H1 (cell line): ENCODE measurements around the gene MAGT1. TPM values are rescaled to one million over a fixed set of nuclear protein-coding genes. Genes with fewer than 3 reads are reported as not detected.

Experiments used
- CBX5 ChIP-seq: fragments of 300-800, 300-1000 bp; sonication (generic); IDR thresholded peaks from 2 replicates; pipeline ENCODE4 v1.7.1; 2016; ENCODE audit warnings: antibody characterized with exemption, low read length, low read depth
- CBX8 ChIP-seq: fragments of 300-800, 300-1000 bp; sonication (generic); IDR thresholded peaks from 2 replicates; pipeline ENCODE4 v1.7.1; 2016; ENCODE audit warnings: low read depth, low read length, borderline replicate concordance
- EGR1 ChIP-seq: IDR thresholded peaks from 2 replicates; pipeline ENCODE4 v1.6.1; 2011; ENCODE audit warnings: low read depth, low read length, borderline replicate concordance
- GABPA ChIP-seq: IDR thresholded peaks from 2 replicates; pipeline ENCODE4 v1.6.1; 2011; ENCODE audit warnings: mild to moderate bottlenecking, low read length, moderate library complexity, borderline replicate concordance; ENCODE audit not compliant: insufficient read depth
- RAD21 ChIP-seq, 2 experiments: IDR thresholded peaks in 1 of 2; conservative IDR thresholded peaks in 1 of 2; 2 replicates each; pipeline ENCODE4 v1.6.1; 2011; ENCODE audit warnings: low read depth in 2 of 2, low read length in 2 of 2, improper control_type of control experiment in 1 of 2, inconsistent platforms in 1 of 2, mild to moderate bottlenecking in 1 of 2, moderate library complexity in 1 of 2
- RNF2 ChIP-seq: fragments of 200-900, 300-1000 bp; sonication (generic); IDR thresholded peaks from 2 replicates; pipeline ENCODE4 v1.7.1; 2016; ENCODE audit warnings: borderline replicate concordance, low read depth, mild to moderate bottlenecking, antibody characterized with exemption, low read length; ENCODE audit not compliant: poor library complexity, severe bottlenecking; ENCODE audit errors: missing control alignments
- YY1 ChIP-seq: IDR thresholded peaks from 2 replicates; pipeline ENCODE4 v1.6.1; 2011; ENCODE audit warnings: low read depth, mild to moderate bottlenecking, low read length
- ZNF274 ChIP-seq: IDR thresholded peaks from 2 replicates; pipeline ENCODE4 v1.7.0; 2012; ENCODE audit warnings: low read length, borderline replicate concordance; ENCODE audit errors: extremely low read depth
- polyA plus RNA-seq, 7 experiments: library from polyadenylated mRNA; depleted of rRNA in 3 of 7; stranded (reverse) in 5 of 7; unstranded in 2 of 7; fragments of >200 nt in 5 of 7; fragments of 200-250 nt in 2 of 7; gene quantifications; 1 replicate in 5 of 7; 2 replicates in 1 of 7; 4 replicates in 1 of 7; pipeline versions ENCODE4 v1.2.1 to v1.2.3, GENCODE V29; 2011 to 2013; ENCODE audit warnings: missing spikeins in 2 of 7, mixed read lengths in 2 of 7
- total RNA-seq: library from RNA; stranded (reverse); fragmentation: NEBNext Ultra II Directional; extraction: Animal tissue kit (Norgen Biotek cat#: 25700); gene quantifications from 2 replicates; pipeline ENCODE4 v1.2.1, GENCODE V29; 2021
- TF ChIP-seq, protein P1 (sequence below): fragments of 300-600 bp; sonication (generic); IDR thresholded peaks from 2 replicates; pipeline ENCODE4 v1.7.1; 2012; ENCODE audit warnings: low read length, moderate library complexity, mild to moderate bottlenecking, inconsistent platforms; ENCODE audit not compliant: insufficient replicate concordance
- TF ChIP-seq, protein P2 (sequence below): IDR thresholded peaks from 2 replicates; pipeline ENCODE4 v1.6.1; 2012; ENCODE audit warnings: inconsistent platforms

The MAGT1 gene
- total and polyA plus RNA-seq, 2 of the 8 experiments (the other 6 are each of a cell fraction or from before 2014, with no cell fraction given) = 14.4 to 47.6 TPM

- TF ChIP-seq, protein P1, sequence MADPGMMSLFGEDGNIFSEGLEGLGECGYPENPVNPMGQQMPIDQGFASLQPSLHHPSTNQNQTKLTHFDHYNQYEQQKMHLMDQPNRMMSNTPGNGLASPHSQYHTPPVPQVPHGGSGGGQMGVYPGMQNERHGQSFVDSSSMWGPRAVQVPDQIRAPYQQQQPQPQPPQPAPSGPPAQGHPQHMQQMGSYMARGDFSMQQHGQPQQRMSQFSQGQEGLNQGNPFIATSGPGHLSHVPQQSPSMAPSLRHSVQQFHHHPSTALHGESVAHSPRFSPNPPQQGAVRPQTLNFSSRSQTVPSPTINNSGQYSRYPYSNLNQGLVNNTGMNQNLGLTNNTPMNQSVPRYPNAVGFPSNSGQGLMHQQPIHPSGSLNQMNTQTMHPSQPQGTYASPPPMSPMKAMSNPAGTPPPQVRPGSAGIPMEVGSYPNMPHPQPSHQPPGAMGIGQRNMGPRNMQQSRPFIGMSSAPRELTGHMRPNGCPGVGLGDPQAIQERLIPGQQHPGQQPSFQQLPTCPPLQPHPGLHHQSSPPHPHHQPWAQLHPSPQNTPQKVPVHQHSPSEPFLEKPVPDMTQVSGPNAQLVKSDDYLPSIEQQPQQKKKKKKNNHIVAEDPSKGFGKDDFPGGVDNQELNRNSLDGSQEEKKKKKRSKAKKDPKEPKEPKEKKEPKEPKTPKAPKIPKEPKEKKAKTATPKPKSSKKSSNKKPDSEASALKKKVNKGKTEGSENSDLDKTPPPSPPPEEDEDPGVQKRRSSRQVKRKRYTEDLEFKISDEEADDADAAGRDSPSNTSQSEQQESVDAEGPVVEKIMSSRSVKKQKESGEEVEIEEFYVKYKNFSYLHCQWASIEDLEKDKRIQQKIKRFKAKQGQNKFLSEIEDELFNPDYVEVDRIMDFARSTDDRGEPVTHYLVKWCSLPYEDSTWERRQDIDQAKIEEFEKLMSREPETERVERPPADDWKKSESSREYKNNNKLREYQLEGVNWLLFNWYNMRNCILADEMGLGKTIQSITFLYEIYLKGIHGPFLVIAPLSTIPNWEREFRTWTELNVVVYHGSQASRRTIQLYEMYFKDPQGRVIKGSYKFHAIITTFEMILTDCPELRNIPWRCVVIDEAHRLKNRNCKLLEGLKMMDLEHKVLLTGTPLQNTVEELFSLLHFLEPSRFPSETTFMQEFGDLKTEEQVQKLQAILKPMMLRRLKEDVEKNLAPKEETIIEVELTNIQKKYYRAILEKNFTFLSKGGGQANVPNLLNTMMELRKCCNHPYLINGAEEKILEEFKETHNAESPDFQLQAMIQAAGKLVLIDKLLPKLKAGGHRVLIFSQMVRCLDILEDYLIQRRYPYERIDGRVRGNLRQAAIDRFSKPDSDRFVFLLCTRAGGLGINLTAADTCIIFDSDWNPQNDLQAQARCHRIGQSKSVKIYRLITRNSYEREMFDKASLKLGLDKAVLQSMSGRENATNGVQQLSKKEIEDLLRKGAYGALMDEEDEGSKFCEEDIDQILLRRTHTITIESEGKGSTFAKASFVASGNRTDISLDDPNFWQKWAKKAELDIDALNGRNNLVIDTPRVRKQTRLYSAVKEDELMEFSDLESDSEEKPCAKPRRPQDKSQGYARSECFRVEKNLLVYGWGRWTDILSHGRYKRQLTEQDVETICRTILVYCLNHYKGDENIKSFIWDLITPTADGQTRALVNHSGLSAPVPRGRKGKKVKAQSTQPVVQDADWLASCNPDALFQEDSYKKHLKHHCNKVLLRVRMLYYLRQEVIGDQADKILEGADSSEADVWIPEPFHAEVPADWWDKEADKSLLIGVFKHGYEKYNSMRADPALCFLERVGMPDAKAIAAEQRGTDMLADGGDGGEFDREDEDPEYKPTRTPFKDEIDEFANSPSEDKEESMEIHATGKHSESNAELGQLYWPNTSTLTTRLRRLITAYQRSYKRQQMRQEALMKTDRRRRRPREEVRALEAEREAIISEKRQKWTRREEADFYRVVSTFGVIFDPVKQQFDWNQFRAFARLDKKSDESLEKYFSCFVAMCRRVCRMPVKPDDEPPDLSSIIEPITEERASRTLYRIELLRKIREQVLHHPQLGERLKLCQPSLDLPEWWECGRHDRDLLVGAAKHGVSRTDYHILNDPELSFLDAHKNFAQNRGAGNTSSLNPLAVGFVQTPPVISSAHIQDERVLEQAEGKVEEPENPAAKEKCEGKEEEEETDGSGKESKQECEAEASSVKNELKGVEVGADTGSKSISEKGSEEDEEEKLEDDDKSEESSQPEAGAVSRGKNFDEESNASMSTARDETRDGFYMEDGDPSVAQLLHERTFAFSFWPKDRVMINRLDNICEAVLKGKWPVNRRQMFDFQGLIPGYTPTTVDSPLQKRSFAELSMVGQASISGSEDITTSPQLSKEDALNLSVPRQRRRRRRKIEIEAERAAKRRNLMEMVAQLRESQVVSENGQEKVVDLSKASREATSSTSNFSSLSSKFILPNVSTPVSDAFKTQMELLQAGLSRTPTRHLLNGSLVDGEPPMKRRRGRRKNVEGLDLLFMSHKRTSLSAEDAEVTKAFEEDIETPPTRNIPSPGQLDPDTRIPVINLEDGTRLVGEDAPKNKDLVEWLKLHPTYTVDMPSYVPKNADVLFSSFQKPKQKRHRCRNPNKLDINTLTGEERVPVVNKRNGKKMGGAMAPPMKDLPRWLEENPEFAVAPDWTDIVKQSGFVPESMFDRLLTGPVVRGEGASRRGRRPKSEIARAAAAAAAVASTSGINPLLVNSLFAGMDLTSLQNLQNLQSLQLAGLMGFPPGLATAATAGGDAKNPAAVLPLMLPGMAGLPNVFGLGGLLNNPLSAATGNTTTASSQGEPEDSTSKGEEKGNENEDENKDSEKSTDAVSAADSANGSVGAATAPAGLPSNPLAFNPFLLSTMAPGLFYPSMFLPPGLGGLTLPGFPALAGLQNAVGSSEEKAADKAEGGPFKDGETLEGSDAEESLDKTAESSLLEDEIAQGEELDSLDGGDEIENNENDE = no peak
- no peak for TF ChIP-seq GABPA
- no peak for TF ChIP-seq RAD21 (IDR thresholded peaks at IDR 0.05 in 1 of 2, conservative IDR thresholded peaks at IDR 0.05 in 1 of 2; ENCODE audit: low read depth in 2 of 2, low read length in 2 of 2)
- no peak for TF ChIP-seq EGR1
- no peak for TF ChIP-seq YY1
- no peak for TF ChIP-seq RNF2
- no peak for TF ChIP-seq ZNF274
- no peak for TF ChIP-seq CBX8
- TF ChIP-seq, protein P2, sequence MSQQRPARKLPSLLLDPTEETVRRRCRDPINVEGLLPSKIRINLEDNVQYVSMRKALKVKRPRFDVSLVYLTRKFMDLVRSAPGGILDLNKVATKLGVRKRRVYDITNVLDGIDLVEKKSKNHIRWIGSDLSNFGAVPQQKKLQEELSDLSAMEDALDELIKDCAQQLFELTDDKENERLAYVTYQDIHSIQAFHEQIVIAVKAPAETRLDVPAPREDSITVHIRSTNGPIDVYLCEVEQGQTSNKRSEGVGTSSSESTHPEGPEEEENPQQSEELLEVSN = no peak
- TF ChIP-seq CBX5 = no peak
Observed at GRCh38 chrX:77930581-77930980, 35.3 kb upstream of the MAGT1 start (continued).
